HuH-7 (cell line): ENCODE results near the gene LMBR1.
"Not testable (repeated sequence)": the region's sequence is repeated elsewhere in the genome, so short reads cannot be mapped to it uniquely, and the experiment has no call there.

Source experiments
- DNase-seq: peaks from one replicate; pipeline ENCODE4 v3.0.0; 2011; ENCODE audit warnings: low spot score

The LMBR1 gene

DNA sequence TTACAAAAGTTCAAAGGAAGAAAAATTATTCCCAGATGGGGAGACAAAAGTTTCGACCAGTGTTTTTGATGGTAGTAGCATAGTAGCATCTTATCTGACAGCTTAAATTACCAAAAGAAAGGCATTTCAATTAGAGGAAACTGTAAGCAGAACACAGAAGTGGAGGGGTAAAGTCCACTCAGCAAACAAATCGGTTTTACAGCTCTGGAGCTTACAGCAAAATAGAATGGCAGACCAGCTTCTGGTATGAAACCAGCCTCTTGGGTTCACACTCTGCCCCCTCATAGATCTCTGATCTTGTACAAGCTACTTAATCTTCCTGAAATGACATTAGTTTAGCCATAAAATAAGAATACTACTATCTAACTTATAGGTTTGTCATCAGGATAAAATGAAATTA, 133.8 kb downstream of the LMBR1 start:
- DNase-seq = no peak

DNA sequence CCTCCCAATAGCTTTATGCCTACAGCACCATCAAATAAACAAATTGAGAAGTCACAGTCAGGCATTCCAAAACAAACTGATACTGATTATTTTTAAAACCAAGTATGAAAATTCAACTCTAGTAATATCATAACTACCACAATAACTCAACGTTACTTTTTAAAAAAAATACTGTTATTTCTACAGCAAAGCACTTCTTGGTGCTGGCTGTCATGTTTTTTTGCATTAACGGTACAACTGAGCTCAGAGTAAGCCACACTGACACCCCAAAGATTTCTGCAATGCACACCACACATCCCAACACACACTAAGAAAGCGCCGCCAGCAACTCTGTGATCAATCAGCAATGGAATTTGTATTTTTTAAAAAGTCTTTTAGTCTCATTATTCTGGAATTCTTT, 138.8 kb downstream of the LMBR1 start:
- no peak for DNase-seq

GRCh38 chr7:156753630-156754029, 139.4 kb downstream of the LMBR1 start:
- no peak for DNase-seq

DNA sequence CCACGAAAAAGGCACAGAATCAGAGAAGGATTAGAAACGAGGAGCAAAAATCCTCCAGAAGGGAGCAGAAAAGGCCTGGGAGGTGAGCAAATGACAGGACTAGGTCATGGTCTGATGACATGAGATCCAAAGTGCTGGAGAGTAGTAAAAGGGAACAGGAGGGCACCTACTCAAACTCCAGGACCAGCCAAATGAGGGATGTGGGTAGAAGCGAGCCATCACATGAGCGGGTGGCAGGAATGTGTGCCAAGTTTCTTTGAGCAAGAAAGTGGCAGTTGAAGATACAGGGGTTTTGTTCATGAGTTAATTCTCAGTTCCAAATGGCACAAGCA, 139.8 kb downstream of the LMBR1 start:
- DNase-seq = no peak

DNA sequence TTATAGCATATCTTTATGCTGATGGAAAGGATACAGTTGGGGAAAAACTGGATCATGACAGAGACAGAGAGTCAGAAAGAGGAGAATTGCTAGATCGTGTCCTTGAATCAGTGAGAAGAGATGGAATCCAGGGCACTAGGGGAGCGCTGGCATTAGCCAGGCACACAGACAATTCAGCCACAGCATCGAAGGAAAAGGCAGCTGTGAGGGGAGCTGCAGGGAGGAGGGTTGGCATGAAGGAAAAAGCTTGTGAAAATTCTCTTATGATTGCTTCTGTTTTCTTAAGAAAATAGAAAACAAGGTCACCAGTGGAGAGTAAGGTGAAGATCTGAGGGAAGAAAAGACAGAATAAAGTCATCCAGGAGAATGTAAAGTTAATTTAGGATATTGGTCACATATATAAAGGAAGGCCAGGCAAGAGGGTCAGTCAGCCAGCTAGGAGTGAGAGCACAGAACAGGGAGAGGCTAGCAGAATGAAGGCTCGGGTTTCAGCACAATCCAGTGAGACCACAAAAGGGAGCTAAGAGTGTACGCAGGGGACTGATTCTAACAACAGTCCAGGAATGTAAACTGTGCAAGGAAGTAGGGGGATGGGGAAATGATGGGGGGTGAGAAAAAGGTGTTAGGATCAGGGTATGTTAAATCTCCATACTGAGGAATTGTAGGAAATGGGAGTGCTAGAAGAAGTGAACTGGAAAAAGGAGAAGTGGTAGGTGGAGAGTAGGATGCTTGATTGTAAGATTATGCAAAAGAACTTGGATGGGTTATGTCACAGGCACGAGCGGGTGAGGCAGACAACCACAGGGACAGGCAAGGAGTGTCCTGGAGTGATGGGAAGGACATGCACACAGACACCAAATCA, 140.4 kb downstream of the LMBR1 start:
- no peak for DNase-seq

DNA sequence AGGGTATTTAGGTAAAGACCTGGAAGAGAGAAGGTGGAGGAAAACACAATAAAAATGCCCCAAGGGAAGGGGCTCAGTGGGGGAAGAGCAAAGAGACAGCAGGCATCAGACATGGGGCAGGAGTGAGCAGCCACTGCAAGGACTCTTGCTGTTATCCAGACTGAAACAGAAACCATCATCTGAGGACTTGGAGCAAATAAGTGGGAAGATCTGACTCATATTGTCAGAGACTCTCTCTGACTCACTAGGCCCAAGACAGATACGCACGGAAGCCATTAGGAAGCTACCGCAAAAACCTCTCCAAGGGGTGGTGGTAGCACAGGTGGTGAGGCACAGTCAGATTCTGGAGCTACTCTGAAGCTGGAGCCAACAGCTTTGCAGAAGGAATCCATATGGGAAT, 141.7 kb downstream of the LMBR1 start:
- DNase-seq = no peak

GRCh38 chr7:156747718-156748117, 145.3 kb downstream of the LMBR1 start:
- DNase-seq = no peak

DNA sequence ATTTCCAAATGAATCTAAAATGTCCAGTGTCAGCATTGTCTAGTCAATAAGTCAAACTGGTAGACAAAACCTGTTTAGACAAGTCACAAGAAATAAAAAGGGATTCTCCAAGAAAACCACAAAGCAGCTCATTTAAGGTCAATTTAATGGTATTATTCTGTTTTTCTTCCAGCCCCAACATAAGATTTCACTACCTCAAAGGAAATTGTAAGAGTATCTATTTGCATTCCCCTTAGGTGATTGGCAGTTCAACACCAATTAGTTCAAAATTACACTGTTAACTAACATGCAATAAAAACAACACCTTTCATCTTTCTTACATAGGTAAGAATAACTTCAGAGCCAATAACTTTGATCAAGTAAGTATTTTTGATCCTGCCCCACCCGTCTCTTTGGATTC, 146.1 kb downstream of the LMBR1 start:
- DNase-seq = no peak

DNA sequence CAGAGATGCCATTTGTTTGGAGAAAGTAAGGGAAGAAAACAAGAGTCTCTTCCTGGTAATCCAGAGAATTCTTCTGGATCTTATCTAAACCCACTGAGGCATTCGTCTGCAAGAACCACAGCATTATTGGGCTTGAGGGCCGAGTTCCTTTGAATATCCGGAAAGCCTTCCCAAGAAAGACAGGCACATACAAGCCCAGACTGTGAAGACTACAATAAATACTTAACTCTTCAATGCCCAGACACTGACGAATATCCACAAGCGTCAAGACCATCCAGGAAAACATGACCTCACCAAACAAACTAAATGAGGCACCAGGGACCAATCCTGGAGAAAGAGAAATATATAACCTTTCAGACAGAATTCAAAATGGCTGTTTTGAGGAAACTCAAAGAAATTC, 153.4 kb downstream of the LMBR1 start:
- no peak for DNase-seq

DNA sequence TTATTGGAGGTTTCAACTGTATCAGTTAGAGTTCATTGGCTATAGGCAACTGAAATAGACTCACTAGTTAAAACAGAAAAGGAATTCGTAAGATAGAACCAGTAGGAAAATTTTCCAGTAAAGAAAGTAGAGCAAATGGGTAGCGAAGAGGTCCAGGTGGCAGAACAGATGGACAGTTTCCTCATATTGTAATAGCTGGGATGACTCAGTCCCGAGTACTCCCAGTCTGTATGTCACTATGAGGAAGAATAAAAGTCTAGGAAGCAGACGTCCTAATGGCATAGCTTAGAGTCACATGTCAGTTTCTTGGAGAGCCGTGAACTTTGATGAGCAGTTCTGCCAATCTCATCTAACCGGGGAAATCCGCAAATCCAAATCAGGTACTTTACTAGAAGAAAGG, 157.1 kb downstream of the LMBR1 start:
- DNase-seq = no peak

DNA sequence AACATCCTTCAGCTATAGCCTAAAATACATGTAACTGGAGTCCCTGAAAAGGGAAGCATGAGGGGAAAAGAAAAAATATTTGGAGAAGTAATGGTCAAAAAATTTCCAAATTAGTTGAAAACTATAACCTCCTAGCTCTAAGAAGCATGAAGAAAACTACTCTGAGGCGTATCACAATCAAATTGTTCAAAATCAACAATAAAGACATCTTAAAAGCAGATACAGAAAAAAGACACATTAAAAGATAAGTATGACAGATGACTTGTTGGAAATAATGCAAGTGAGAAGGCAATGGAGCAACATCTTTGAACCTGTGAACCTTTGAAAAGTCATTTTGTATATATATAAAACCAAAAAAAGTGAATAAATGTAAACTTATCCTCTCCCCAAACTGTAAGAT, 159.3 kb downstream of the LMBR1 start:
- DNase-seq = no peak

GRCh38 chr7:156732091-156732625, 160.8 kb downstream of the LMBR1 start:
- no peak for DNase-seq

GRCh38 chr7:156731651-156732050, 161.3 kb downstream of the LMBR1 start:
- no peak for DNase-seq

- DNase-seq = no peak
These were observed 167.0 kb downstream of the LMBR1 start for GRCh38 chr7:156725936-156726335.

GRCh38 chr7:156725073-156725472, 167.9 kb downstream of the LMBR1 start:
- DNase-seq = peak; percentile 7

GRCh38 chr7:156722043-156722826, 170.7 kb downstream of the LMBR1 start:
- no peak for DNase-seq

- DNase-seq = no peak
These were observed 189.1 kb downstream of the LMBR1 start for GRCh38 chr7:156703773-156704482.

DNA sequence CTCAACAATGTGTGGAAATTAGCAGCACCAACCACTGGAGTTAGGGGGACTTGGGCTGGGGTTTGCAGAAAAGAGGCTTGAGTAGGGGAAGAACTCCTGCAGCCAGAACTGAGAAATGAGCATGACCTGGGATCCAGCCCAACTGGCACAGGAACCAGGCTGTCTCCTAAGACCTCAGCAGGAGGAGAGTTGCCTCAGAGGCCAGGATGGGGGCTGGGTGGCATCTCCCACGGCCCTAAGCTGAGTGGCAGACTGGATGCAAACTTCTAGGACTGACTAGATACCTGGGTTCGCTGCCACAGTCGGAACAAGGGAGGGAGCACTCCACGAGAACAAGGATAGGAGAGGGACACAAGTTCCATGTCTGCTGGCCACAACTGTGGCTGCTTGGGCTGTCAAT, 189.8 kb downstream of the LMBR1 start:
- no peak for DNase-seq

DNA sequence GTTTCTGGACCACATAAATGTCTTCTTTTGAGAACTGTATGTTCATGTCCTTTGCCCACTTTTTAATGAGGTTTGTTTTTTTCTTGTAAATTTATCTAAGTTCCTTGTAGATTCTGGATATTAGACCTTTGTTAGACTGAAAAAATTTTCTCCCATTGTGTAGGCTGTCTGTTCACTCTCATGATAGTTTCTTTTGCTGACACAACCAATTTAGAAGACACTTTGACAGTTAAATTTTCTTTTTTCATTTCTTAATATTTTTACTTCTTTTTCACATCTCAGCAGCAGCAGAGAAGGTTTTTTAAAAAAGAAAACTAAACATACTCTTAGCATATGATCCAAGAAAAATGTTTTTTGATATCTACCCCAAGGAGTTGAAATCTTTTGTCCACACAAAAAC, 190.6 kb downstream of the LMBR1 start:
- DNase-seq = no peak

GRCh38 chr7:156701787-156702186, 191.2 kb downstream of the LMBR1 start:
- DNase-seq = not testable (repeated sequence)

DNA sequence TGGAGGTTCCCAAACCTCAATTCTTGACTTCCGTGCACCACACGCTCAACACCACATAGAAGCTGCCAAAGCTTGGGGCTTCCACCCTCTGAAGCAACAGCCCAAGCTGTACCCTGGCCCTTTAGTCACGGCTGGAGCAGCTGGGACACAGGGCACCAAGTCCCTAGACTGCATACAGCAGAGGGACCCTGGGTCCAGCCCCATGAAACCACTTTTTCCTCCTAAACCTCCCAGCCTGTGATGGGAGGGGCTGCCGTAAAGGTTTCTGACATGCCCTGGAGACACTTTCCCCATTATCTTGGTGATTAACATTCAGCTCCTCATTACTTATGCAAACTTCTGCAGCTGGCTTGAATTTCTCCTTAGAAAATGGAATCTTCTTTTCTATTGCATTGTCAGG, 194.5 kb downstream of the LMBR1 start:
- DNase-seq = not testable (repeated sequence)

- DNase-seq = not testable (repeated sequence)
These were observed 195.7 kb downstream of the LMBR1 start for GRCh38 chr7:156697283-156697682.

- DNase-seq = no peak
These were observed 199.4 kb downstream of the LMBR1 start for GRCh38 chr7:156693627-156694026.
